Measurements from ENCODE around the gene RIBC1. TPM values are rescaled to one million over a fixed set of nuclear protein-coding genes. Genes with fewer than 3 reads are reported as not detected.
A peak's percentile ranks its signal among the peaks of the same experiment; 100 is the strongest.
"Not testable (repeated sequence)": the region's sequence is repeated elsewhere in the genome, so short reads cannot be mapped to it uniquely, and the experiment has no call there.

Gene RIBC1
- total and polyA plus RNA-seq, 9 of the 15 experiments (the other 6 are each of a cell fraction or from before 2014, with no cell fraction given): 0.07 to 0.51 (median 0.44) TPM

GRCh38 chrX:53412446-53412845, 10.2 kb upstream of the RIBC1 start:
- in situ Hi-C loops (cut with MboI): no loop called here
- no peaks in the 10 kb centered on the region for H3K9me1 ChIP-seq (ENCODE audit: control insufficient read depth, insufficient read depth, low read length)
- no peak overlapping the region for H3K4me2 ChIP-seq (ENCODE audit: insufficient read depth, low read length)
- no peak overlapping the region for H2AFZ ChIP-seq (ENCODE audit: low read depth, low read length)
- 90% methylated on average over 2 of the region's 2 CpGs for WGBS (ENCODE audit: insufficient coverage, low coverage, missing lambda C conversion rate)
- H4K20me1 ChIP-seq (replicated peaks; ENCODE audit: control insufficient read depth, insufficient read depth, low read length): peaks cover 10% of the 10 kb centered on the region; the same call in 1 of the 2 replicates
- peaks cover 80% of the 10 kb centered on the region for H3K36me3 ChIP-seq (ENCODE audit: control insufficient read depth, insufficient read depth, low read length)
- FAIRE-seq (no peak), DNase-seq (ENCODE audit: extremely low read depth in 1 of 4, low spot score in 3 of 4) (no peak), ATAC-seq (no peak)
- no peak overlapping the region for H3K4me3 ChIP-seq
- H3K9me3 ChIP-seq (replicated peaks; ENCODE audit: control insufficient read depth, insufficient read depth, low read depth, low read length): no peaks in the 10 kb centered on the region
- no TSS peak for BruUV-seq (replicated peaks)
- H3K27me3 ChIP-seq (ENCODE audit: control insufficient read depth in 2 of 2, insufficient read depth in 2 of 2, low read length in 2 of 2): no peaks in the 10 kb centered on the region
- peaks cover 29% of the 10 kb centered on the region for H3K79me2 ChIP-seq (ENCODE audit: control insufficient read depth, insufficient read depth, low read length)
- TF ChIP-seq, protein P1, sequence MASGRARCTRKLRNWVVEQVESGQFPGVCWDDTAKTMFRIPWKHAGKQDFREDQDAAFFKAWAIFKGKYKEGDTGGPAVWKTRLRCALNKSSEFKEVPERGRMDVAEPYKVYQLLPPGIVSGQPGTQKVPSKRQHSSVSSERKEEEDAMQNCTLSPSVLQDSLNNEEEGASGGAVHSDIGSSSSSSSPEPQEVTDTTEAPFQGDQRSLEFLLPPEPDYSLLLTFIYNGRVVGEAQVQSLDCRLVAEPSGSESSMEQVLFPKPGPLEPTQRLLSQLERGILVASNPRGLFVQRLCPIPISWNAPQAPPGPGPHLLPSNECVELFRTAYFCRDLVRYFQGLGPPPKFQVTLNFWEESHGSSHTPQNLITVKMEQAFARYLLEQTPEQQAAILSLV (tag; IDR thresholded peaks at IDR 0.05): no peak
- TF ChIP-seq ZNF79 (CRISPR knock-in tag; IDR thresholded peaks at IDR 0.05; ENCODE audit: low read depth) (no peak), MECOM (CRISPR knock-in tag; IDR thresholded peaks at IDR 0.05) (no peak), KDM4B (IDR thresholded peaks at IDR 0.05; ENCODE audit: borderline replicate concordance in 2 of 2, low read depth in 1 of 2) (no peak), SREBF1 (IDR thresholded peaks at IDR 0.05; ENCODE audit: borderline replicate concordance, low read depth, low read length) (no peak)
- TF ChIP-seq, protein P2, sequence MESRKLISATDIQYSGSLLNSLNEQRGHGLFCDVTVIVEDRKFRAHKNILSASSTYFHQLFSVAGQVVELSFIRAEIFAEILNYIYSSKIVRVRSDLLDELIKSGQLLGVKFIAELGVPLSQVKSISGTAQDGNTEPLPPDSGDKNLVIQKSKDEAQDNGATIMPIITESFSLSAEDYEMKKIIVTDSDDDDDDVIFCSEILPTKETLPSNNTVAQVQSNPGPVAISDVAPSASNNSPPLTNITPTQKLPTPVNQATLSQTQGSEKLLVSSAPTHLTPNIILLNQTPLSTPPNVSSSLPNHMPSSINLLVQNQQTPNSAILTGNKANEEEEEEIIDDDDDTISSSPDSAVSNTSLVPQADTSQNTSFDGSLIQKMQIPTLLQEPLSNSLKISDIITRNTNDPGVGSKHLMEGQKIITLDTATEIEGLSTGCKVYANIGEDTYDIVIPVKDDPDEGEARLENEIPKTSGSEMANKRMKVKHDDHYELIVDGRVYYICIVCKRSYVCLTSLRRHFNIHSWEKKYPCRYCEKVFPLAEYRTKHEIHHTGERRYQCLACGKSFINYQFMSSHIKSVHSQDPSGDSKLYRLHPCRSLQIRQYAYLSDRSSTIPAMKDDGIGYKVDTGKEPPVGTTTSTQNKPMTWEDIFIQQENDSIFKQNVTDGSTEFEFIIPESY (CRISPR knock-in tag; IDR thresholded peaks at IDR 0.05): no peak
- H3K27ac ChIP-seq (ENCODE audit: extremely low read depth, low read depth, low read length): no peak overlapping the region
- H3K9ac ChIP-seq (ENCODE audit: insufficient read depth in 1 of 2, low read depth in 2 of 2, low read length in 2 of 2): no peak overlapping the region
- intact Hi-C loops (cut with micrococcal nuclease): no loop called here
- CTCF ChIA-PET (ENCODE audit: low intra/inter-chr PET ratio): no interaction called here
- no peaks in the 10 kb centered on the region for H3K4me1 ChIP-seq (replicated peaks in 1 of 2; ENCODE audit: control insufficient read depth in 2 of 2, insufficient read depth in 2 of 2, low read length in 2 of 2)
- POLR2A ChIA-PET: interaction anchor here (0.6 to 4.2 kb wide), 8 partner anchors 9 to 1058 kb away, joined by 3 to 37 read pairs (median 3); partner anchors contain the start of genes RIBC1 and SMC1A

DNA sequence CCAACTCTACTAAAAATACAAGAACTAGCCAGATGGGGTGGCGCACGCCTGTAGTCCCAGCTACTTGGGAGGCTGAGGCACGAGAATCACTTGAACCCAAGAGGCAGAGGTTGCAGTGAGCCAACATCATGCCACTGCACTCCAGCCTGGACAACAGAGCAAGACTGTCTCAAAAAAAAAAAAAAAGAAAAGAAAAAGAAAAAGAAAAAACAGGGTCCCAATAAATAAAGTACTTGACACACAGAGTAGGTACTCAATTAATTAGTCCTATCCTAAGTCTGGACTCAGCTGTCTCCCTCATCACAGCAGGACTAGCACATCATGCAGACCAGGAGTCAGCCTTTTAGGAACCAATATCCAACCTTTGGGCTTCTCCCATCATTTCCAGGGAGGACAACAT, 2.3 kb upstream of the RIBC1 start:
- Histone ChIP-seq H3K36me3 (ENCODE audit: control insufficient read depth, insufficient read depth, low read length) (peaks cover 39% of the 10 kb centered on the region), H3K4me3 (peak overlapping the region; percentile 90; the same call in 1 of the 2 replicates), H3K4me2 (ENCODE audit: insufficient read depth, low read length) (peak overlapping the region; percentile 93), H3K9ac (ENCODE audit: insufficient read depth in 1 of 2, low read depth in 2 of 2, low read length in 2 of 2) (peak overlapping the region in 1 of 2 experiments; percentile 100; a peak in 2 of 4 replicates), H4K20me1 (replicated peaks; ENCODE audit: control insufficient read depth, insufficient read depth, low read length) (peaks cover 19% of the 10 kb centered on the region), H3K79me2 (ENCODE audit: control insufficient read depth, insufficient read depth, low read length) (peaks cover 65% of the 10 kb centered on the region)
- H3K9me3 ChIP-seq (replicated peaks; ENCODE audit: control insufficient read depth, insufficient read depth, low read depth, low read length); in situ Hi-C loops (cut with MboI); H2AFZ ChIP-seq (ENCODE audit: low read depth, low read length); ATAC-seq; H3K4me1 ChIP-seq (replicated peaks in 1 of 2; ENCODE audit: control insufficient read depth in 2 of 2, insufficient read depth in 2 of 2, low read length in 2 of 2); H3K27ac ChIP-seq (ENCODE audit: extremely low read depth, low read depth, low read length); FAIRE-seq; intact Hi-C loops (cut with micrococcal nuclease); BruUV-seq (replicated peaks); CTCF ChIA-PET (ENCODE audit: low intra/inter-chr PET ratio); H3K9me1 ChIP-seq (ENCODE audit: control insufficient read depth, insufficient read depth, low read length); H3K27me3 ChIP-seq (ENCODE audit: control insufficient read depth in 2 of 2, insufficient read depth in 2 of 2, low read length in 2 of 2); DNase-seq (ENCODE audit: extremely low read depth in 1 of 4, low spot score in 3 of 4): not testable (repeated sequence)
- WGBS (ENCODE audit: insufficient coverage, low coverage, missing lambda C conversion rate): 93% methylated on average over 3 of the region's 3 CpGs
- POLR2A ChIA-PET: interaction anchor here (3.8 to 4.1 kb wide), 2 partner anchors 8 to 14 kb away, joined by 15 to 37 read pairs; no protein-coding TSS in a partner anchor
